OCI-LY3 (cell line): ENCODE data around the gene CELF2.

ENCODE experiments used
- EZH2phosphoT487 ChIP-seq: fragments of 200-600 bp; shearing (Covaris generic); IDR thresholded peaks from 2 replicates; pipeline ENCODE4 v1.6.1; 2018; ENCODE audit warnings: antibody characterized with exemption, mixed run types, low read depth
- TF ChIP-seq, protein P1 (sequence below): fragments of 200-600, 300-600 bp; sonication (generic); IDR thresholded peaks from 2 replicates; pipeline ENCODE4 v1.5.1; 2014; ENCODE audit warnings: antibody characterized with exemption, low read length, low read depth

DNA sequence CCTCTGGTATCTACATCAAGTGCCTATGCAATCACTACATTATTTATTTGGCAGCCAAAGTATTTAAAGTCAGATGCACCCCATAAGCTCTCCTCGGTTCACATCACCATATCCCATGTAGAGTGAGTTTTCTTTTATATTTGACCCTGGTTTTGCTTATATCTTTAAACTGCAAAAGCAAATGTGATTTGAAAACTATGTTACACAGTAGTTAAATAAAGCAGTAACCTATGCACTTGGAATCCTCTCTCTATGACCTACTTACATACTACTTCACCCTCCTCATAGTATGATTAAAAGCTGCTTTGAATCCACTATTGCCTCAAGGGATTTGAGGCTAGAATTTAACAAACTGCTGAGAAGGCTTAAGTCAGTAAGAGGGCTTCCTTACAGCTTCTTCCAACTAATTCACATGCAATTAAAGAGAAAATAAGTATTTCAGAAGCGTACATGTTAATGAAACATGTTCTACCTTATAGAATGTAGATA lies 2.2 kb upstream of the CELF2 start:
- TF ChIP-seq, protein P1, sequence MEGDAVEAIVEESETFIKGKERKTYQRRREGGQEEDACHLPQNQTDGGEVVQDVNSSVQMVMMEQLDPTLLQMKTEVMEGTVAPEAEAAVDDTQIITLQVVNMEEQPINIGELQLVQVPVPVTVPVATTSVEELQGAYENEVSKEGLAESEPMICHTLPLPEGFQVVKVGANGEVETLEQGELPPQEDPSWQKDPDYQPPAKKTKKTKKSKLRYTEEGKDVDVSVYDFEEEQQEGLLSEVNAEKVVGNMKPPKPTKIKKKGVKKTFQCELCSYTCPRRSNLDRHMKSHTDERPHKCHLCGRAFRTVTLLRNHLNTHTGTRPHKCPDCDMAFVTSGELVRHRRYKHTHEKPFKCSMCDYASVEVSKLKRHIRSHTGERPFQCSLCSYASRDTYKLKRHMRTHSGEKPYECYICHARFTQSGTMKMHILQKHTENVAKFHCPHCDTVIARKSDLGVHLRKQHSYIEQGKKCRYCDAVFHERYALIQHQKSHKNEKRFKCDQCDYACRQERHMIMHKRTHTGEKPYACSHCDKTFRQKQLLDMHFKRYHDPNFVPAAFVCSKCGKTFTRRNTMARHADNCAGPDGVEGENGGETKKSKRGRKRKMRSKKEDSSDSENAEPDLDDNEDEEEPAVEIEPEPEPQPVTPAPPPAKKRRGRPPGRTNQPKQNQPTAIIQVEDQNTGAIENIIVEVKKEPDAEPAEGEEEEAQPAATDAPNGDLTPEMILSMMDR = no peak
- no peak for TF ChIP-seq EZH2phosphoT487
